GM21381 (cell line): ENCODE data around the gene MMP21.

Source experiments
- ATAC-seq: cut with Tn5 transposase; IDR thresholded peaks from one replicate; pipeline ENCODE4 v1.9.1; 2021; ENCODE audit warnings: mild to moderate bottlenecking, moderate library complexity; ENCODE audit not compliant: unreplicated experiment

The MMP21 gene

DNA sequence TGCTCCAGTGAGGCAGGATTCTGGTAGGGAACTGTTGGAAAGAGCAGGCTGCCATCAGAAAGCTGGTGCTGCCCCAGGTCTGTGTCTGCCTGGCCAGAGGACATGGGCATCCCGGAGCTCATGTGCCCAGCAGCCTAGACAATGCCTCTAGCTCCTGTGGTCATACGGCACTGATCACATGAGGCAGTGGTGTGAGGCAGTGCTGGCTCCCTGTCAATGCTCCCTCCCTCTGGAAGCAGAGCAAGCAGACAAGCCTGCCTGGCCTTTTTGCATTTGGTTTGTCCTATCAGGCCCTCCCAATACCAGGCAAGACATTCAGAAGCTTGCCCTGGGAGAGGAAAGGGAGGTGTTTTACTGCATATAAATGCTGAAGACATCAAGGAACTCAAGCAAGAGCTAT is 19.5 kb upstream of the MMP21 start:
- ATAC-seq = no peak

DNA sequence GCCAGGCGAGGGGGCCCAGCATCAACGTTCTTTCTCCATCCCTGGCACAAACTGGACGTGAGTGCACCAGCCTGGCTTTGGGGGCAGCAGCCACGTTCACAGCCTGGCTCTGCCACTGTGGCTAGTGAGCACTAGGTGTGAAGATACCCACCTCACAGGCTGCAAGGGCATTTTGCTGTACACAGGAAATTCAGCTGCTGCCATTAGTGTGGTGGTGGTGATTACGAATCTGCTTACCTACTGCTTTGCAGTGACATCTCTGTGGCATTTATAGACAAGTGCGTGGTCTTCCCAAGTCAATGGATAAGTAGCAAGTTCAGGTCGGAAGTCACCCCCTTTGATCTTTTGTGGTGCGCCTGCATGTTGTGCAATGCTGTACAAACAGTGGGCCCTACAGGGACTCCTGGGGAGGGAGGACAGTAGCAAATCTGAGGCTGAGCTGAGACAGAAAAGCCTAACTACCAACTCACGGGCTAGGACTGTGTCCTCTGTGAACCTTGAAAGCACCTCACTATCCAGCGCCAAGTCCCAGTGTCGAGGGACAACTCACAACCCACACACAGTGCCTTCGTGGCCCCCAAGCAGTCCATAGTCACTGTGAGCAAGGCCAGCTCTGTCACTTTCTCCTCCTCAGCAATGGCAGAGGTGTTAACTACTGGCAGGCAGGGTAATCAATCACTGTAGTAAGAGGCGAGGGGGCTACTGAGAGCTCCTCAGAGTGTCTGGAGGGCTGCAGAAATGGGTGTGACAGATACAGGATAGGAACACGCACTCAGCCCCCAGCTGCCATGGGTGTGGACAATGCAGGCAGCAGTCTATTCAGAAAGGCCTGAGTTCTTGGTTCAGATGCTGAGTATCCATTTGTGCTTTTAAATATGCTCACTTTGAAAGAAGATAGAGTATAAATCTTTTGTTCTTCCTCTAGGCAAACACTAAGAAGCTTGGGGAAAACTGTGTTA is 17.0 kb upstream of the MMP21 start:
- no peak for ATAC-seq

DNA sequence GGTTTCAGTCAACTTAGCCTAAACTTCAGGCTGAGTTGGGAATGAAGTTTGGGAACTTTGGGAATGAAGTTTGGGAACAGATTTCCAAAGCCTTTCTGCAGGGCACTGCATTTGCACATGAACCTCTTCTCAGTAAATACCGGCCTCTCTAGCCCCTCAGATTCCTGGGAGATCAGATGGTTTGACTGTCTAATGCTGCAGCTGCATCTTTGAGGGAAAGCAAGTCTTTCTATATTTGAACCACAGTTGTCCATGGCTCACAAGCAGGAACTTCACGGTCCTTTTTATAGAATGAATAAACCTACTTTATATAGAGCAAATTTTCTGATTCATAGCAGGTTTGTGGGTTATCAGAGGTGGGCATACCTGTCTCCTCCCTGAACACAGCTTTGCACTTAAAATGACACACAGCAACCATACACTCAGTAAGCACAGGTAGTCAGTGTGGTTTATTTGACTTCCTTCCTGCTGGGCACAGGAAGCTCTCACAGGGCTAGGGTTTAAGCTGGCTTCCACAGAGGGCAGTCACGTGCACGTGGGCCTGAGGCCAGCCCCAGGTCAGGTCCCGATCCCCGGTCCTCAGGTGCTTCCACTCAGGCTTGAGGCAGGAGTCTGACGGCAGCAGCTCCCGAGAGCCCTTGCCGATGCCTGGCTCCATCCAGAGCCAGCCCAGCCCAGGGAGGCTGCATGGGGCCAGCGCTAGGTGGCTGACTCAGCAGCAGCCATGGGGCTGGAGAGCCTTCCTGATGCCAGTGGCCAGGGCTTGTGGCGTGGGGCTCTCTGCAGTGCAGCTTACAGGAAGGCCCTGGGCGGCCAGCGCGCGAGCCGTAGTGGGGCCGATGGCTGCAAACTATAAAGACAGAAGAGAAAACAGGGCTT is 12.8 kb upstream of the MMP21 start:
- no peak for ATAC-seq

DNA sequence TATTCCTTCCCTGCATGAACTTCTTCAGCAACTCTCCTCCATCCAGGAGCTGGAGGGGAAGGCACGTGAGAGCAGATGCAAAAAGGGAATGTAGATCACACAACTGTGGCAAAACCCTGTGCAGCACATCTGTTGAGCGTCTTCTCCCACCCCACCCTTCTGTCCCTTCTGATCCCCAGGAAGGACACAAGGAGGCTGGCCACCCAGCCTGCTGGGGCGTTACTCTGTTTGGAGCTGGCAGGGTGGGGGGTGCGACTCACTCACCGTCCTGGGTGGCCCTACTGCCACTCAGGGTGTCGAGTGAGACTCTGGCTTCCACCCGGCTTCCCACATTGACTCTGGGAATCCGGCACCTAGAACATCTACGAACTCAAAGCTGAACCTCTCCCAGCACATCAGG is 10.2 kb upstream of the MMP21 start:
- no peak for ATAC-seq

DNA sequence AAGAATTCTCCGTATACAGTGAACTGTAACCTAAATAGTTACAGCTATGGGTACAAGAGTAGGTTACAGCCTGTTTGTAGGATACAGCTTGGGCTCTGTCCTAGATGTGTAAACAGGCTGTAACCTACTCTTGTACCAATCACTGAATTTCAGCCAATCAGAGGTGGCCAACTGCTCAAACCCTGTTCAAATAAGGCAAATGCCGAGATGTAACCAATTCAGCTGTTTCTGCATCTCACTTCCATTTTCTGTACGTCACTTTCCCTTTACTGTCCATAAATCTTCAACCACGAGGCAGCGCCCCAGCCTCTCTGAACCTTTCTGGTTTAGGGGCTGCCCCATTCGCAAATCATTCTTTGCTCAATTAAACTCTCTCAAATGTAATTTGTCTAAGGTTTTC is 8.3 kb upstream of the MMP21 start:
- ATAC-seq = peak; percentile 80

DNA sequence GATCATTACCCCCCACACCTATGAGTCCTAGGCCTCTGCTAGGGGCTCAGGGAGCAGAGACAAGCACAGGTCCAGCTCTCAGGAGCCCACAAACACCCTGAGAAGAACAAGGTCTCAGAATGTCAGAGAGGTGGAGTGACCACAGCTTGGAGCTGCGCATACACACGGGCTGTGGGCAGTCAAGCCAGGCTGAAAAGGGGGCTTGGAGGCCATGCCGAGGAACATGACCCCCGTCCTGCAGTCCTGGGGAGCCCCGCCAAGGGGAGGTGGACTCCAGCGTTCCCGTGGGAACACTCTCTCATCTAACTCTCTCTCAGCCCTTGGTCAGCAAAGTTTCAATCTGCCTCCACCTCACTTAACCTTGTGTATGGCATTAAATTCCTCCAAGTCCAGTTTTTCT is 7.8 kb upstream of the MMP21 start:
- no peak for ATAC-seq

DNA sequence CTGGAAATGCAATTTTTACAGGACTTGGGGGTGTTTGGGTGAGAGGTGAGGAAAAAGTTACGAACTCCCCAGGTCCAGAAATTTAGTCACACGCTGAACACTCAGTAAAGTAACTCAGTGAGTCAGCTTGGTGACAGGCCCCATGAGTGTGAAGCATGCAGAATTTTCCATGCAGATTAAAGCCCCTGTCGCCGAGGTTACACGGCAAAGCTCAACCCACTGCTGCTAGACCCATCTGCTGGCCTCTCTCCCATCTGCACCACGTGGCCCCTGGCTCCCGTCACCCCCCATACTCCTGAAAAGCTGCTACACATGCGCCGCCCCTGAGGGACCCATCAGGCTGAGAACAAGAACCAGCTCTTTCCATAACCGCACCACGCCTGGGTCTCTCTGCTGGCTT is 7.0 kb upstream of the MMP21 start:
- ATAC-seq = no peak

DNA sequence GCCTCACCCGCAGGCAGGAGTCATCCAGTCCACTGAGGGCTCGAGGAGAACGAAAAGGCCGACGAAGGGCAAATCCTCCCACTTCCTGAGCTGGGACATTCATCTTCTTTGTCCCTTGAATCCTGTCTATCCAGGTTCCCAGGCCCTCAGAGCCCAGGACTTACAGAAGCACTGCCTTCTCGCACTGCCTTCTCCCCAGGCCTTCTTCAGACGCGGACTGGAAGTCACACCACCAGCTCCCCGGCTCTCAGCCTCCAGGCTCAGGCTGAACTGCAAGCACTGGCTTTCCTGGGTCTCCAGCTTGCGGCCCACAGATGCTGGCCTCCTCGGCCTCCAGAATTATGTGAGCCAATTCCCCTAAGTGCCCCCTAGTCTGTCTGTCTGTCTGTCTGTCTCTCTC is 6.4 kb upstream of the MMP21 start:
- no peak for ATAC-seq

DNA sequence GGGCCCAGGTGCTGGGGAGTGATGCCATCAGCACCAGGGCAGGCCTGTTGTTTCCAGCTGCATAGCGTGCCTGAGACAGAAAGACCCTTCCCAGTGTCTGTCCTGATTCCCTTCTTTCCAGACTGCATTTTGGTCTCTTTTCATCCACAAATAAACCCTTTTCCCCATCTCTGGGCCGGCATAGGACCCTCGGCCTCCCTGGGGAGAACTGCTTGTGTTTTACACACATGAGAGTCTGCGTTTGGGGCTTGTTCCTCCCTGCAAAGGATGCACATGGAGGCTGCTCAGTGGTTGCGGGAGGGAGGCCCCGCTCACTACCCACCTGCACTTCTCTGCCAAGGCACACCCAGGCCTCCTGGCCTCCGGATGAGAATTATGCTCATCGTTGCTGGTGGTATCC is 5.8 kb upstream of the MMP21 start:
- ATAC-seq = no peak

DNA sequence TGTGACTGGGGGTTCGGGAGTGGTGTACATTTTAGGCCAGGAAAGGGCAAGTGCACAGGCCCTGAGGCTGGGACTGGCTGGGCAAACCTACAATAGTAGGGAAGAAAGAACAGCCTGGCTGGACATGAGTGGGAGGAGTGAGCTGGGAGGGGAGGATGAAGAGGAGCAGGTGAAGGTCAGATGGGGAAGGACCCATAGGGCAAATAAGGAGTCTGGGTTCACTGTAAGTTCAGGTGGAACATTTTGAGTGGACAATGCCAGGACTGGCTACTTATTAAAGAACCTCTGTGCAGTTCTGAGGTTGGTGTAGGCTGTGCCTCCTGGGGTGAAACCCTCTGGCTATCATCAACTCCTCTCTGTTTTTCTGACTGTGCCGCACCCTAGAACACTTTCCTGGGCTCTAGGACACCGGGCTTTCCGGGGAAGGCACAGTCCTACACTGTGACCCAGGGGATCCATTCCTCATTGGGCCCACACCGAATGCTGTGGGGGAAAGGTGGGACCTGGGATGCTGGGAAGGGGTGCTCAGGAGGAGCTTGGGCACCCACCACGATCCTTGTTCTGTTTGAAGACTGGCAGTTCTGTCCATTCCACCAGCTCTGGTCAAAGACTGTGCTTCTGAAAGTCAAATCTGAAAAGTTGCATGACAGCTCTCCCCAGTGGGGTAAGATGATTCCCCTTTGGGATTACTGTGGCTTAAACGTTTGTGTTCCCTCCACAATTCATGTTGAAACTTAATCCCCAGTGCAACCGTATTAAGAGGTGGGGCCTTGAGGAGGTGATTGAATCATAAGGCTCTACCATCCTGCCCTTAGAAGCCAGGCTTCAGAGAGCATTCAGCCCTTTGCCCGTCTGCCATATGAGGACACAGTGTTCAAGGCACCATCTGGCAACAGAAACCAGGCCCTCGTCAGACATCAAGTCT is 4.0 kb upstream of the MMP21 start:
- ATAC-seq = no peak

DNA sequence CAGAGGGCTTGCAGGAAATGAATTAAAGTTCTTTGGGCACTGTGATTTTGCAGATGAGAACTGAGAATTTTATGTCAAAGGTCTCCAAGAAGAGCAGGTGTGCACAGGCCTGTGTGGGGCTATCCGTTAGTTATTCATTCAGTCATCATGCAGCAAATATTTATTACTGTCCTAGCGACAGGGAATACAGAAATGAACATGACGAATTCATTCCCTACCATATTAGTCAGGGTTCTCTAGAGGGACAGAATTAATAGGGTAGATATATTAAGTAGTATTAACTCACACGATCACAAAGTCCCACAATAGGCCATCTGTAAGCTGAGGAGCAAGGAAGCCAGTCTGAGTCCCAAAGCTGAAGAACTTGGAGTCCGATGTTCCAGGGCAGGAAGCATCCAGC is 2.9 kb upstream of the MMP21 start:
- no peak for ATAC-seq

DNA sequence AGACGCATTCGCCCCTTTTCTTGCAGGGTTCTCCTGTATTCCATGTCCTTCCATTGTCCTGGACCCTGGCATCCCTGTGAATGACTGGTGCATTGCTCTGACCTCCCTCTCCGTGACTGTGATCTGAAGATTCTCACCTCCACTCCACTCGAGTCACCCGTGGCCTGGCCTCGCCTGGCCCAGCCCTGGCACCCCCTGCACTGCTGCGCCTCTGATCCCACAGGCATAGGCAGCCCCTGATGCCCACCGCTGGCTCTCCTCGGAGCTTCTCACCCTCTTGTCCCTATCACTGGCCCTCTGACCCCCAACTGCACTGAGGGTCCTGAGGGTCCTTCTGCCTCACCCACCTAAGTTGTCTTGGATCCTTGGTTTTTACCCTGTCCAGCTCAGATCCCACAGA is 2.2 kb upstream of the MMP21 start:
- no peak for ATAC-seq

DNA sequence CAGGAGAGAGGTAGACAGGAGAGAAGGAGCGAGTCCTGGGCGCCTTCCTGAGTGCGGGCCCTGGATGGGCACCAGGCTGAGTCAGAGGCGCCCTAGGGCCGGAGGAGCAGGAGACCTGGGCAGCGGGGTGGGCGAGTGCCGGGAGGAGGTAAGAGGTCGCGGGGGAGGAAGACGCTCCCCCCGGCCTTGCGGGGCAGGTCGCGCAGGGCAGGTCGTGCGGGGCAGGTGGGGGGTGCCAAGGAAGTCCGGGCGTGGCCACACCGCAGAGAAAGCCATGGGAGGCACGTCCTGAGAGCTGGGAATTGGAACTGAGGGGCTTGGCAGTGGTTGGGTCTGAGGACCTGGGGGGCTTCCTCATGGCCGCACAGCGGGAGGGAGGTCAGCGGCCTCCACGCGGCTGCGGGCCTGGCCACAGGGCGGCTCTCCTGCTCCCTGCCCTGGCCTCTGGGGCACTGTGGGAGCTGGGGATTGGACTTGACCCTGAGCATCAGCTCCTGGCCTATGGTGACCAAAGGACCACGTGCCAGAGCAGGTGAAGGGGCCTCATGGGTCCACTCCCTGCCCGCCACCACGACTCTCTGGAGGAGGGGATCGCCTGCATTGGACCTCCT is 935 bp downstream of the MMP21 start:
- ATAC-seq = no peak

DNA sequence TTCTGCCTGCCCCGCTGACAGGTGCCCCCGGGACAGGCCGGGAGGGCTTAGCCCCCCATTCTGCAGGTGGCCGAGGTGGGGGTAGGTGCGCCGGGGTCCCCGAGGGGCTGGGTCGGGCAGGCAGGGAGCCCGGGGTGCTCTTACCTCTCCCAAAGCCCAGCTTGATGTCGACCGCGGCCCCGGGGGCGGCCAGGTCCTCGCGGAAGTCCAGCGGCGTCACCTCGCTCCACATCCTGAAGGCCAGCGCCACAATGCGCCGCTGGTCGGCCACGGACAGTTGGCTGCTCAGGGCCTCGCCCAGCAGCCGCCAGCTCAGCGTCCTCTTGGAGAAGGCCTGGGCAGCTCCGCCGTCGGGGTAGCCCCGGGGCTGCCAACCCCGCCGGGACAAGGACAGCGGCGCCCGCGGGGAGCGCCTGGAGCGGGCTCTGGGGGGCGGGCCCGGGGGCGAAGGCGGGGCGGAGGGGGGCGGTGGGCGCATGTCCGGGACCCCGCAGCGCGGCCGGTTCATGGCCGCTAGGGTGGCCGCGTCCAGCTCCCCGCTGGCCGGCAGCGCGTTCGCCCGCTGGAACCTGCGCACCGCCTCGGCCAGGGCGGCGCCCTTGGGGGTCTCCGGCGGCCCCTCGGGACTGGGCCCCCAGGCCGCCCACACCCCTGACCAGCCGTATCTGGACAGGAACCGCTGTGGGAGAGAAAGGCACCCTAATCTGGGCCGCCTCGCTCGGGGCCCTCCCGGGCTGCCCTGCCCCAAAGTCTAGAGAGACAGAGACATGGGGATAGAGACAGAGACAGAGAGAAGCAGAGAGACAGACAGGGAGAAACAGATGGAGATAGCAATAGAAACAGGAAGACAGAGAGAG is 1.7 kb downstream of the MMP21 start:
- no peak for ATAC-seq

DNA sequence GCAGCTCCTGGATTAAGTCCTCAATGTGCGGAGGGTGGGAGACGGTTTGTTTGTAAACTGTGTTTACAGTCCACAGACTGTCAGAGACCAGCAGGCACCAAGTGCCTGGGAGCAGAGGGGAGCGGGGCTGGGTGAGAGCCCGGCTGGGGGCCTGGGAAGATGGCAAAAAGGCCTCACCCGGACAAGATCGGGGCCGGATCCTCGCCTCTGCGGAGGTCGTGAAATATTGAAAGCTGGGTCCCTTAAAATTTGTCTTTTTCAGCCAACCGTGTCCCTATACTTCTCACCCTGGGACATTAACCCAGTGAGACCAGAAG is 2.8 kb downstream of the MMP21 start:
- ATAC-seq = no peak

DNA sequence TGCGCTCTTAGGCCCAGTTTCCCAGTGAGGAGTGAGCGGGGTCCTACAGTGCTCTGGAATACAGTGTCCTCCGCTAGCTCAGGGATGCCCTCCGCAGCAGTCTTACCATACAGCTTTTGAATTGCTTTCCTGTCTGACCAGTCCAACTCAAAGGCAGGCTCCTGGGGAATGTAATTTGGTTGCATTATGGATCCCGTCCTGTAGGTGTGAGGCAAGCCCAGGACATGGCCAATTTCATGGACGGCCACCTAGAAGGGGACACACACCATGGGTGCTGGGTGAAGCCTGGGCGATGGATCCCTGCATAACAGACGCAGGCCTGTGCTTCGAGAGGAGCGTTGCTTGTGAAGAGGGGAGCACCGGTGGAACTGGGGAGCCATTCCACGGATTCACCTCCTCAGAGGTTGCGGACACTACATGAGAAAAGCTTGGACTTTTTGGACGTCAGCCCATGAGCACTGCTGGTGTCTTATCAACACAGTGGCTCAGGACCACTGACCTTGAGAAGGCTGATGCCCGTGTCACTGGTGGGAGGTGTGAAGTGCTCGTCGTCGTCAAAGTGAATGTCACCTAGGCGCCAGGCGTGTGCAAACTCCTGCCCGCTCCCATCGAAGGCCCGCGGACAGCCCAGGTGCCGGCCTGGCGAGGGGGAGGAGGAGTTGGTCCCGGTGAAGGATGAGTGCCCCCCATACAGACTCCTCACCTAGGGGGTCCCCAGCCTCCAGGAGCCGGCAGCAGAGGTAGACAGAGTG is 3.3 kb downstream of the MMP21 start:
- ATAC-seq = no peak

DNA sequence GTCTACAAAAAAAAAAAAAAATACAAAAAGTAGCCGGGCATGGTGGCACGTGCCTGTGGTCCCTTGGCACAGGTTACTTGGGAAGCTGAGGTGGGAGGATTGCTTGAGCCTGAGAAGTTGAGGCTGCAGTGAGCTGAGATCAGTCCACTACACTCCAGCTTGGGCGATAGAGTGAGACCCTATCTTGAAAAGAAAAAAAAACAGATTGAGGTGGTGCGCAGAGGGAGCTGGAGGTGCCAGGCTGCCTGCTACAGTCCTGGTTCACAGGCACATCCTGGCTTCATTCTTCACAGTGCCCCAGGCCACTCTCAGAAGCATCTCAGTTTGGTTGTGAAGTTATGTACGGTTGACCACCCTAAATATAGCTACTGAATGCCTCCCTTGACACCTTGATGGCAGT is 4.8 kb downstream of the MMP21 start:
- ATAC-seq = no peak

DNA sequence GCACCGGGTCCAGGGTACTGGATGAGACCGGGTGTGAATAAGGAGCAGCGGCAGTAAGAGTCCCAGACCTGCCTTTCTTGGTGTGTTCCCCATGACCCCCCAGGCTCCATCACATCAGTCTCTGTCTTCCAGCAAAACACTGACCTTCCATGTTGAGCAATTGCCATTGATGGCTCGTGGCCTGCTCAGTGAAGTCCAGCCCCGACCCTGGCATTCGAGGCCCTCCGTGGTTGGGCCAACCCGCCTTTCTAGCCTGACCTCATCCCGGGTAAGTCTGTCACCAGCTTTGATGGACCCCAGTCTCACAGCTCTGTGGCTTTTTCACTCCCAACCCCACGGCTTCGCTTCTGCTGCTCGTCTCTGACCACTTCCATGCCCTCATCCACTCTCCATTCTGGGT is 6.4 kb downstream of the MMP21 start:
- no peak for ATAC-seq

DNA sequence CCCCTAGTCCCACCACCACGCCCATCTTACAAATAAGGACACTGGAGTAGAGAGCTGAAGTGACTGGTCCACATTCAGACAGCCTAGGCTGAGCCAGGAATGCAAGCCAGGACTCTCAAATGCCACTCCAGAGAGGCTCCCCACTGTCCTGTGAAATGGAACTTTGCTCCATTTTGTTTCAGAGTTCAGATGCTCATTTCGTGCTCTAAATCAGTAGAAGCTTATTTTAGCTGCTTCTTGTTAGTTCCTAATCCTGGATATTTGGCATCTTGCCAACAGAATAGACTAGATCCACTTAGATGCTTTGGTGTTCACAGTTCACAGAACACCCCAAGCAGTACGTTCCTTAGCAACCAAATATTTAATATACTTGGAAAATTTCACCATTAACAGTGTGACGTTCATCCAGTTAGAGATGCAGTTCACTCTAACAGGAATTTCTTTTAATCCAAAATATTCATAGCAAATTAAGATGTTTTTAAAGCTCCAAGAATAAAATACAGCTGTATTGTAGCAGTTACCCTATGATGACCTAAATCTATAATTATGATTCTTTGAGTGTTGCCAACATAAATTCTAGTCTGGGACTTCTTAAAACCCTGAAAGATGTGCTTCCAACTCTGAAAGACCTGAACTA is 7.3 kb downstream of the MMP21 start:
- ATAC-seq = no peak
